GM23248 (cell line): ENCODE results near the gene GRIK3. TPM values are rescaled to one million over a fixed set of nuclear protein-coding genes. Genes with fewer than 3 reads are reported as not detected.

ENCODE experiments used
- DNase-seq: peaks from one replicate; pipeline ENCODE4 v3.0.0-alpha.2; 2015
- H2AFZ ChIP-seq: fragments of 200-600 bp; sonication (generic); 2 replicates; pipeline ENCODE4 v1.6.1; 2016; ENCODE audit warnings: antibody characterized with exemption
- H3F3A ChIP-seq: fragments of 200-600 bp; sonication (generic); 2 replicates; pipeline ENCODE4 v1.6.1; 2016; ENCODE audit warnings: mild to moderate bottlenecking, antibody characterized with exemption, mixed run types; ENCODE audit not compliant: insufficient read depth
- H3K27ac ChIP-seq: fragments of 200-600 bp; sonication (generic); 2 replicates; pipeline ENCODE4 v1.5.1; 2016; ENCODE audit warnings: mild to moderate bottlenecking
- H3K27me3 ChIP-seq: fragments of 200-600 bp; sonication (generic); replicated peaks from 2 replicates; pipeline ENCODE4 v1.6.1; 2016; ENCODE audit warnings: mild to moderate bottlenecking; ENCODE audit not compliant: insufficient read depth
- H3K36me3 ChIP-seq: fragments of 200-600 bp; sonication (generic); 2 replicates; pipeline ENCODE4 v1.6.1; 2016; ENCODE audit warnings: low read depth, mild to moderate bottlenecking
- H3K4me1 ChIP-seq: fragments of 200-600 bp; sonication (generic); 2 replicates; pipeline ENCODE4 v1.6.1; 2016; ENCODE audit warnings: mild to moderate bottlenecking; ENCODE audit not compliant: insufficient read depth
- H3K4me2 ChIP-seq: fragments of 200-600 bp; sonication (generic); one replicate; pipeline ENCODE4 v1.6.1; 2016; ENCODE audit warnings: mild to moderate bottlenecking; ENCODE audit not compliant: unreplicated experiment
- H3K4me3 ChIP-seq: fragments of 200-600 bp; sonication (generic); 2 replicates; pipeline ENCODE4 v1.5.1; 2016; ENCODE audit warnings: mild to moderate bottlenecking
- H3K79me2 ChIP-seq: fragments of 200-600 bp; sonication (generic); 2 replicates; pipeline ENCODE4 v1.6.1; 2016; ENCODE audit warnings: mild to moderate bottlenecking; ENCODE audit not compliant: insufficient read depth
- H3K9ac ChIP-seq: fragments of 200-600 bp; sonication (generic); 2 replicates; pipeline ENCODE4 v1.6.1; 2016; ENCODE audit warnings: mild to moderate bottlenecking
- H3K9me2 ChIP-seq: fragments of 200-600 bp; sonication (generic); 2 replicates; pipeline ENCODE4 v1.6.1; 2016; ENCODE audit warnings: mixed run types, mild to moderate bottlenecking, moderate library complexity; ENCODE audit not compliant: insufficient read depth
- H3K9me3 ChIP-seq: fragments of 200-600 bp; sonication (generic); one replicate; pipeline ENCODE4 v1.6.1; 2017; ENCODE audit warnings: low read depth
- H4K20me1 ChIP-seq: fragments of 200-600 bp; sonication (generic); 2 replicates; pipeline ENCODE4 v1.6.0; 2016; ENCODE audit not compliant: insufficient read depth
- EZH2 ChIP-seq: fragments of 200-600 bp; sonication (generic); IDR thresholded peaks from 2 replicates; pipeline ENCODE4 v1.6.1; 2018; ENCODE audit warnings: antibody characterized with exemption, mild to moderate bottlenecking; ENCODE audit not compliant: insufficient read depth, poor library complexity, severe bottlenecking
- EZH2phosphoT487 ChIP-seq: fragments of 200-600 bp; sonication (generic); IDR thresholded peaks from 2 replicates; pipeline ENCODE4 v1.6.1; 2018; ENCODE audit warnings: antibody characterized with exemption, moderate library complexity, mild to moderate bottlenecking, low read depth; ENCODE audit not compliant: insufficient read depth
- WGBS, 2 experiments: methylation state at CpG; one replicate each; pipeline ENCODE4 v1.1.6; 2015 to 2017; ENCODE audit warnings: low lambda C conversion rate in 2 of 2, low coverage in 1 of 2; ENCODE audit errors: missing lambda C conversion rate in 2 of 2; 5-methylcytosine and 5-hydroxymethylcytosine counted together
- in situ Hi-C: fragments of 300-500 bp; cut with MboI; formaldehyde crosslinking; loops from 2 replicates; pipeline ENCODE4 v1.15.0; 2020
- polyA plus RNA-seq: library from polyadenylated mRNA; unstranded; fragments of >200 nt; fragmentation: Nextera tagmentation; extraction: Ambion mirVana; gene quantifications from 2 replicates; pipeline ENCODE4 v1.2.1, GENCODE V29; 2016
- total RNA-seq: library from RNA; depleted of rRNA; stranded (reverse); fragments of >200 nt; shearing (Covaris generic); gene quantifications from 2 replicates; pipeline ENCODE4 v1.2.3, GENCODE V29; 2014

The GRIK3 gene
- total and polyA plus RNA-seq, 2 experiments from 2014 or later = not detected

DNA sequence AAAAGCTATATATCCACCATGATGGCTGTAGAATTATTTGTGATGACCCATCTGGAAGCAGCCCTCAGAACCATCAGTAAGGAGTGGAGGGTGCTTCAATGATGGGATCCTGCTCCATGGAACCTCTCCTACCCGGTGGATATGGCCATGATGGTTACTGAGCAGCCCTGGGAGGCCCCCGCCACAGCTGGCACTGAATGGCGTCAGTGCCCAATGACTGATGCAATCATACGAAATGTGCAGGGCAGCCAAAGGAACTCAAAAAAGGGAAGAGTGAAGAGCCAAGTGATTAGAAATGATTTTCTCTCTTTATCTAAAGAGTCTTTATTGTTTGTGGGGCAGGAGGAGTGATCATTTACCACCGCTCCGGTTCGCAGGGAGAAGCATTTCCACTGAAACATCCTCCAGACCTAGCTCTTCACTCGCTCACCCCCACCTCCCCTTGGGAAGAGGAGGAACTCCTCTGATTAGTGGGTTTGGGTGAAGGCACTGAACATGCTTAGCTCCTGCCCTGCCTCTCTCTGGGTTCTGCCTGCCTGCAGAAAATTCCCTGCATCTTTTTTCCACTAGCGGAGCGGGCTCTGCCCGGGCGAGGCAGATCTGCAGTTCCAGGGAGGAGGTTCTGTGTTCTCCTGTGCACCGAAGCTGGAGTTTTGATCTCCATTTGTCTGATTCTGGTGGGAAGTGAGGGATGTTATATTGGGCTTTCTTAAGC, 260.3 kb downstream of the GRIK3 start:
- Histone ChIP-seq H3F3A (no peaks in the 10 kb centered on the region), H3K27me3 (peaks cover 5% of the 10 kb centered on the region), H3K79me2 (no peaks in the 10 kb centered on the region), H3K9ac (no peak overlapping the region), H3K4me2 (no peak overlapping the region), H3K9me2 (no peaks in the 10 kb centered on the region), H3K4me1 (no peaks in the 10 kb centered on the region), H2AFZ (no peak overlapping the region), H3K9me3 (no peaks in the 10 kb centered on the region), H3K36me3 (no peaks in the 10 kb centered on the region), H4K20me1 (no peaks in the 10 kb centered on the region), H3K4me3 (no peak overlapping the region), H3K27ac (no peak overlapping the region)
- in situ Hi-C loops = no loop called here
- WGBS, 2 experiments = 28 to 29% methylated on average over 13 of the region's 13 CpGs
- no peak for DNase-seq
- TF ChIP-seq EZH2 = no peak
- no peak for TF ChIP-seq EZH2phosphoT487

DNA sequence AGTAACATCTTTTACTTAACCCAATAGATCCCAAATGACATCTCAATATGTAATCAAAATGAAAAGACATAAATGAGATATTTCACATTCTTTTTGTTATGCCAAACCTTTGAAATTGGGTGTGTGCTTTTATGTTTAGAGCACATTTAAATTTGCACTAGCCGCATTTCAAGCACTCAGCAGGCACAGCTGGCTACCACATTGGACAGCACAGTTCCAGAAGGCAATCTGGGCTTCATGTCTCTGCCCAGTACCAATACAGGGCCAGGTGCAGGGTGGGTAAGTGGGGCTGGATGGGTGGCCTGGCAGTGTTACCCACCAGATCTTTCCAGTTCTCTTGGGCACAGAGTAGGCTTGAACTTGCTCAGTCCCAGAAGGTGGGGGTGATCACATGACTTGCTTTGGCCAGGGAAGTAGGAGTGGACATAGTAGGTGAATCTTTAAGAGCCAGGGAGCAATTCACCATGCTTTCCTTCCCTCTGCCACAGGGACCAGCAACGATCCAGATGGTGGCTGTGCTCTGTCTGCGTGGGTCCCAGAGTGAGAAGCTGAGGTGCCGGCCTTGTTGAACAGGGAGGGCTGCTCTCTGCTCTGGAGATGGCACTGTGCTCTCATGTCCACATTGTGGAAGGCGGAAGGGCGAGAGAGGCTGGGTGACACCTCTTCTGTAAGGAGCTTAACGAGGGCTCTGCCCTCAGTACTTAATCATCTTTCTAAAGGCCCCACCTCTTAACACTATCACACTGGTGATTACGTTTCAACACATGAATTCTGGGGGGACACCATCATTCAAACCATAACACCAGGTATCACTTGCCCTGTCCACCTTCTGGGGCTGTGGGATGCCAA, 261.4 kb downstream of the GRIK3 start:
- Histone ChIP-seq H3K9me2 (no peaks in the 10 kb centered on the region), H3K79me2 (no peaks in the 10 kb centered on the region), H3F3A (no peaks in the 10 kb centered on the region), H3K27me3 (peaks cover 5% of the 10 kb centered on the region), H3K4me3 (no peak overlapping the region), H3K27ac (no peak overlapping the region), H3K9ac (no peak overlapping the region), H3K9me3 (no peaks in the 10 kb centered on the region), H3K4me1 (no peaks in the 10 kb centered on the region), H2AFZ (no peak overlapping the region), H4K20me1 (no peaks in the 10 kb centered on the region), H3K4me2 (no peak overlapping the region), H3K36me3 (no peaks in the 10 kb centered on the region)
- WGBS, 2 experiments = 19 to 24% methylated on average over 8 of the region's 8 CpGs
- no peak for TF ChIP-seq EZH2
- no peak for TF ChIP-seq EZH2phosphoT487
- in situ Hi-C loops = no loop called here
- no peak for DNase-seq

- Histone ChIP-seq H4K20me1 (no peaks in the 10 kb centered on the region), H3K9me2 (no peaks in the 10 kb centered on the region), H3K4me1 (no peaks in the 10 kb centered on the region), H3K79me2 (no peaks in the 10 kb centered on the region), H3K36me3 (no peaks in the 10 kb centered on the region), H2AFZ (no peak overlapping the region), H3F3A (no peaks in the 10 kb centered on the region), H3K9ac (no peak overlapping the region), H3K9me3 (no peaks in the 10 kb centered on the region), H3K4me3 (no peak overlapping the region), H3K4me2 (no peak overlapping the region), H3K27ac (no peak overlapping the region), H3K27me3 (peaks cover 2% of the 10 kb centered on the region)
- no peak for TF ChIP-seq EZH2phosphoT487
- no peak for TF ChIP-seq EZH2
- 1 to 2% methylated on average over 17 of the region's 17 CpGs for WGBS, 2 experiments
- DNase-seq = no peak
- in situ Hi-C loops = no loop called here
Observed at GRCh38 chr1:36771660-36772284, 262.5 kb downstream of the GRIK3 start.

GRCh38 chr1:36771240-36771639, 263.1 kb downstream of the GRIK3 start:
- no peak for DNase-seq
- Histone ChIP-seq H3K4me3 (no peak overlapping the region), H3F3A (no peaks in the 10 kb centered on the region), H3K4me2 (no peak overlapping the region), H3K4me1 (no peaks in the 10 kb centered on the region), H3K79me2 (no peaks in the 10 kb centered on the region), H3K36me3 (no peaks in the 10 kb centered on the region), H3K9ac (no peak overlapping the region), H2AFZ (no peak overlapping the region), H3K9me2 (no peaks in the 10 kb centered on the region), H3K27ac (no peak overlapping the region), H3K9me3 (no peaks in the 10 kb centered on the region), H3K27me3 (no peaks in the 10 kb centered on the region; the same call in 1 of the 2 replicates), H4K20me1 (no peaks in the 10 kb centered on the region)
- TF ChIP-seq EZH2phosphoT487 (no peak), EZH2 (no peak)
- in situ Hi-C loops = no loop called here
- 1 to 5% methylated on average over 7 of the region's 7 CpGs for WGBS, 2 experiments
